Measurements from ENCODE around the gene BCKDHA. TPM values are rescaled to one million over a fixed set of nuclear protein-coding genes. Genes with fewer than 3 reads are reported as not detected.

Gene BCKDHA
- total and polyA plus RNA-seq, 10 donors = 10.3 to 55.6 (median 29.1) TPM

DNA sequence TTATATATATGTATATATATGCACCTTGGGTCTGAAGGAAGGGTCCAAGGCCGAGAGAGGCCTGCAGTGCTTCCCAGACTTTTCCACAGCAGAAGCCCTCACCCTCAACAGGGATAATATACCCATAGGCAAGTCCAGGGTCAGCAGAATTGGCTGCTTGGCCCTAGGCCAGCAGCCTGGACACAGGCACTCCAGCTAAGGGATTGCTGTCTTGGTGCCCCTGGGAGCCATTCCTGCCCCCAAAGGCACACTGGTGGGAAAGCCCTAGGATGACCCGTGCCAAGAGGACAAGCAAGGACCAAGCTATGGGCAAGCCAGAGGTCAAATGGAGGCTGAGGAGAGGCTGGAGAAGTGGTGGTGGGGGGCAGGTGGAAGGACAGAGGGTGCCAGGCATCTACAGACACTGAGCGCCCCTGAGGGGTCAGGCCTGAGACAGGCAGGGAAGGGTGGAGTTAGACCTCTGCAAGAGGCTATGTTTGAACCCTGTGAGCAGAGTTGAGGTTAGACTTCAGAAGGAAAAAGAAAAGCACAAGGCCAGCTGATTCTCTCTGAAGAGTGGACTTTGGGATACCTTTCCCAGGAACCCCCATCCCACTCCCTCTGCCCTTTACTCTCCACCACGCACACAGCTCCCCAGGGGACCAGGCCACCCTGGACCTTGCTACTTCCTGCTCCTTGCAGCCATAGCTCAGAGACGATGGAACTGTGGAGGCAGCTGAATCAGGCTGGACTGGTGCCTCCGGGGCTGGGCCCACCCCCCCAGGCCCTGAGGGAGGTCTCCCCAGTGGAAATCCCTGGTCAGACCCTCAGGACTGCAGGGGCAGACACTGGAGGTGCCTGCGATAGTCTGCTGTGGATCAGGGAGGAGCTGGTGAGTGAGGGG is 45.1 kb downstream of the BCKDHA start, which contains the start of gene ERICH4:
Gene ERICH4, plus strand, starts transcription at position 684 of the 883 bp plus-strand sequence. Its CDS starts 14 bp downstream, at position 698.
- peak; percentile 63 for DNase-seq
- Histone ChIP-seq H3K4me1 (peaks cover 5 to 29% (median 21%) of the 10 kb centered on the region in 6 donors), H3K9me3 (no peaks in the 10 kb centered on the region), H3K27me3 (replicated peaks in 1 of 7) (peaks cover 0 to under 1% (median 0%) of the 10 kb centered on the region in 7 donors), H3K27ac (no peak within 1 kb of the TSS), H3K4me3 (no peak within 1 kb of the TSS), H3K36me3 (peaks cover 0 to 7% (median 5%) of the 10 kb centered on the region in 6 donors)
- WGBS, 5 donors = 67 to 78% (median 76%) methylated on average over 7 of the region's 7 CpGs
- intact Hi-C loops (cut with DNase I; ENCODE audit: low total_unique reads) = no loop called here
- TF ChIP-seq CTCF (IDR thresholded peaks at IDR 0.05 in 8 of 11, conservative IDR thresholded peaks at IDR 0.05 in 3 of 11) = no peak
- TF ChIP-seq POLR2AphosphoS5 (IDR thresholded peaks at IDR 0.05) = no peak
- TF ChIP-seq POLR2A (IDR thresholded peaks at IDR 0.05) = no peak

- Histone ChIP-seq H3K4me1 (peaks cover 4 to 29% (median 17%) of the 10 kb centered on the region in 6 donors), H3K27ac (no peak overlapping the region), H3K27me3 (replicated peaks in 1 of 7) (peaks cover 0 to 8% (median 0%) of the 10 kb centered on the region in 7 donors), H3K9me3 (no peaks in the 10 kb centered on the region), H3K36me3 (no peaks in the 10 kb centered on the region), H3K4me3 (no peak overlapping the region)
- no peak for DNase-seq
- TF ChIP-seq POLR2AphosphoS5 (IDR thresholded peaks at IDR 0.05) = no peak
- no peak for TF ChIP-seq POLR2A (IDR thresholded peaks at IDR 0.05)
- TF ChIP-seq CTCF (IDR thresholded peaks at IDR 0.05 in 8 of 11, conservative IDR thresholded peaks at IDR 0.05 in 3 of 11) = no peak
- WGBS, 5 donors = 78 to 83% (median 78%) methylated on average over 6 of the region's 6 CpGs
- intact Hi-C loops (cut with DNase I; ENCODE audit: low total_unique reads) = no loop called here
Measured at GRCh38 chr19:41443813-41444455, 46.3 kb downstream of the BCKDHA start.

DNA sequence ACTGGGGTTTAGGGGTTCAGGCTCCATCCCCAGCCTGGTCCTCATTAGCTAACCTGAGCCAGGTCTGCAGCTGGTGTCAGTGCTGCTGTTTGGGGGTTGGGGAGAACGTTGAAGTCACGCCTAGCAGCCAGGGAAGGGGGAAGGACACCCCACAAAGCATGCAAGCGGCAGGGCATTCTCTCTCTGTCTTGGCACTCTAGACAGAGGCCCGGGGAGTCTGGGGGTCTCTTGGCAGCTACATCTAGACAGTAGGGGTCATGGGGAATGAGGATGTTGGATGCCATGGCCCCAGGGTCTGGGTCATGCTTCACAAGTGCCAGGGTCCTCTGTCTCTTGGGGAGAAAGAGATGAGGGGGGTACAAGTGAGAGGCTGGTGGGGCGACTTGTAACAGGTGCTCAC is 48.0 kb downstream of the BCKDHA start:
- DNase-seq = no peak
- peaks cover 6 to 28% (median 14%) of the 10 kb centered on the region in 6 donors for H3K4me1 ChIP-seq
- H3K27me3 ChIP-seq (replicated peaks in 1 of 7) = peaks cover 0 to 8% (median 0%) of the 10 kb centered on the region in 7 donors
- no peak overlapping the region for H3K4me3 ChIP-seq
- TF ChIP-seq CTCF (IDR thresholded peaks at IDR 0.05 in 8 of 11, conservative IDR thresholded peaks at IDR 0.05 in 3 of 11) = no peak
- no peak for TF ChIP-seq POLR2AphosphoS5 (IDR thresholded peaks at IDR 0.05)
- H3K9me3 ChIP-seq = no peaks in the 10 kb centered on the region
- WGBS, 5 donors = 68 to 83% (median 70%) methylated on average over 5 of the region's 5 CpGs
- intact Hi-C loops (cut with DNase I; ENCODE audit: low total_unique reads) = no loop called here
- no peaks in the 10 kb centered on the region for H3K36me3 ChIP-seq
- H3K27ac ChIP-seq = no peak overlapping the region

Measured in spleen (tissue), 11 donors.